HG02884 (cell line): ENCODE measurements around the gene TOX2.

Source experiments
- ATAC-seq: cut with Tn5 transposase; IDR thresholded peaks from one replicate; pipeline ENCODE4 v1.9.1; 2021; ENCODE audit warnings: mild to moderate bottlenecking, moderate library complexity; ENCODE audit not compliant: unreplicated experiment

The TOX2 gene

GRCh38 chr20:43974695-43975094, 60.0 kb downstream of the TOX2 start:
- no peak for ATAC-seq

GRCh38 chr20:43975096-43975768, 60.6 kb downstream of the TOX2 start:
- no peak for ATAC-seq

DNA sequence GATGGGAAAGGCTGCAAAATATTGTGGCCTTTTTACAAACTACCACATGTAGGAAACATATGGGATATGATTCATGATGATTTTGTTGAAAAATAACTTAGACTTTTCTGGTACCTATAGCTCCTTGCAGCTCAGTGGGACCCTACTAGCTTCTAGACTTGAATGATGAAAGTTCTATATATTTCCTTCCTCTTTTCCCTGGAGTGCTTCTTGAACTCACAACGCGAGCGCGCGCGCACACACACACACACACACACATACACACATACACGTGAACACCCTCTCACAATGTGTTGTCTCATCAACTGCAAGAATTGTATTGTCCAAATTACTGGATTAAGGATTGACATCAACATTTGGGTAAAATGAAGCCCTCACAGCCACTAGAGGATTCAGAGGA, 61.9 kb downstream of the TOX2 start:
- ATAC-seq = no peak

DNA sequence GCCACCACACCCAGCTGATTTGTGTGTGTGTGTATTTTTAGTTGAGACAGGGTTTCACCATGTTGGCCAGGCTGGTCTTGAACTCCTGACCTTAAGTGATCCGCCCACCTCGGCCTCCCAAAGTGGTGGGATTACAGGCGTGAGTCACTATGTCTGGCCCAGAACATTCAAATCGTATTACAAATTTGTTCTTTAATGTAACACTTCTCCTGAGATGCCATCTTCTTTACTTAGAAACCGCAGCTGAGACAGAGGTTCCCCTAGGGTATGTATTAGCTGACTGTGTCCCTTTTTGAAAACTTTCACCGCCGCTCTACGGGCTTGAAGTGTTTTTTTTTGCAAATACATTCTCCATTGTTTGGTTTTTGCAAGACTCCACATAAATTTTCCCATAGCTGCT, 62.6 kb downstream of the TOX2 start:
- no peak for ATAC-seq

DNA sequence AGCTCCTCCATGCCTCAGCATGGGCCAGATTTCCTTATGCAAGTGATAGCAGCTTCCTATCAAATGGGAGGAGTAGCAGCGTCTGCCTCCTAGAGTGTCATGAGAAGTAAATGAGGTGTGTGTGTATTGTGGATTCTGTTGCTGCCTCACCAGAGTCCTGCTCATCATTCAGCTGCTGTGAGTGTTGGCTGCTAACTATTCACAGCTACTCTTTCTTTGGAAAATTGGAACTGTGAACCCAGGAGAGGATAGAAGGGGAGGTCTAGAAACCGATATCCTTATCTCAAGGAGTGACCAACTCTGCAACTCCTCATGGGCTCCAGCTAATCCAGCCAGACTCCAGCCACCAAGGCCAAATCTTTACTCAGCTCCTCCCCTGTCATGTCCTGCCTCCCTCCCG, 63.3 kb downstream of the TOX2 start:
- ATAC-seq = no peak

DNA sequence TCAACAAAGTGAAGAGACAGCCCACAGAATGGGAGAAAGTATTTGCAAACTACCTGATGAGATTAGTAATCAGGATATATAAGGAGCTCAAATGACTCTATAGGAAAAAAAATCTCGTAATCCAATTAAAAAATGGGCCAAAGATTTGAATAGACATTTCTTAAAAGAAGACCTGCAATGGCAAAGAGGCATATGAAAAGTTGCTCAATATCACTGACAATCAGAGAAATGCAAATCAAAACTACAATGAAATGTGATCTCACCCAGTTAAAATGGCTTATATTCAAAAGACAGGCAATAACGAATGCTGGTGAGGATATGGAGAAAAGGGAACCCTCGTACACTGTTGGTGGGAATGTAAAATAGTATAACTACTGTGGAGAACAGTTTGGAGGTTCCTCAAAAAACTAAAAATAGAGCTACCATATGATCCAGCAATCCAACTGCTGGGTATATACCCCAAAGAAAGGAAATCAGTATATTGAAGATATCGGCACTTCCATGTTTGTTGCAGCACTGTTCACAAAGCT, 65.0 kb downstream of the TOX2 start:
- ATAC-seq = no peak

- ATAC-seq = no peak
Measured at GRCh38 chr20:43981540-43981939, 66.9 kb downstream of the TOX2 start.

DNA sequence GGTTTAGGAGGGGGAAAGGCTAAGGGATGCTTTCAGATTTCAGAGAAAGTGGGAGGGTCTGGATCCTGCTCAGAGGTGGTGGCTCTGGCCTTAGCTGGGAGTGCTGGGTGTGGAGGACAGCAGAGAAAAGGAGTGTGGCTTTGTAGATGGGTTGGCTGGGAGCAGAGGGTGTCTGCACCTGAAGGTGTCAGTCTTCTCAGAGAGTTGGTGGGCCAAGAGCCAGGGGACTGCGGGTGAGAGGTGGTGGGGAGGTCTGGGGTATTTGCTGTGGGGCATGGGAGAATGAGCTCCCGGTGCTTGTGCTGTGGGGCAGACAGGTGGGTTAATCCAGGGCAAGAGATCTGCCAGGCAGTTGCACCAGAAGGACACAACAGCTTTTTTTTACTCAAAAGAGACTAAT, 67.4 kb downstream of the TOX2 start:
- ATAC-seq = no peak

DNA sequence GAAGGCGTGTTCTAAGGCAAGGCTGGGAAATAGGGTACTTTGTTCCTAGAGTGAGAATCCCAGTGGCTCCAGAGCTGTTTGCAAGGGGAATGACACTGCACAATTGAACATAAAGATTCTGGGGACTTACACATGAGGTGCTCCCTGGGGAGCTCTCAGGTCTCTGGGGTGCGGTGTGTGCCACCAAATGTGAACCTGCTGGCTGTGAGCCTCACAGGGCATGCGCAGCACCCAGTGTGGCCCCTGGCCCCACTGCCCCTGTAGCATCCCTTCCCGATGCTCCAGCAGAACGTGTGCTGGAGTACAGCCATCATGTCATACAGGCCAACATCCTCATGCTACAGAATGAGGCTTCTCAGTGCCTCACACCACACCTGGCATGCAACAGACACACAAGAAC, 68.2 kb downstream of the TOX2 start:
- ATAC-seq = no peak

DNA sequence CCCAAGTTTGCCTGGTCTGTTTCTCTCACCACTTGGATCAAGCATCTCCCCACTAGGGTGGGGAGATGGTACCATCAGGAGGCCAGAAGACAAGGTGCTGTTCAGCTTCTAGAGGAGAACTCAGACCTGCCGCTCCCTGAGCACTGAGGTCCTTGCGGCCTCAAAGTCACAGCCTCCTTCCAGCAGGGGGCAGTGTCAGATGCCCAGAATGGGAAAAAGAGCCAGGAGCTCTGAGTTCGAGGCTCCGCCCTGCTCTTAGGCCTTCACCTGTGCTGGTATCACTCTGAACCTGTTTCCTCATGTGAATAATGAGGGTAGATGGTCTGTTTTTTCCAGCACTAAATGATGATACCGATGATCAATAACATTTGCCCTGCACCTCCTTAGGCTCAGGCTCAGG, 68.7 kb downstream of the TOX2 start:
- ATAC-seq = no peak

DNA sequence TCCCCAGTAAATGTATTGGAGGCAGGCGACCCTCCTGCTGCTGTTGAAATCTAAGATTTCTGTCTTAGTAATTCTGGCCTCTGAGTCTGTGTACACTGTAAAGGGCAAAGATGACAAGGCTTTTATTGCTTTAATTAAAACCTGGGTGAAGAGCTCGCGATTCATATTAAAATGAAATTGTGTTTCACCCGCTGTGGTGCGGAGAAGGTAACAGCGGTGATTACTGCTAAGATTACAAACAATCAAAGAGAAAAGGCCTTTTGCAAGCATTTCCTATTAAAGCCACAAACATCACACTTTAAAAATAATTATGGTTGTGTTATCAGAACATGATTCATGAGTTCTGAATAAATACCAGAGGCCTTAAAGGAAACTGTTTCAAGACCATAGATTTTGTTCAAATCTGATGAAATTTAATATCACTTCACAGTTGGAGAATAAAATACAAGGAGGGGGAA, 69.3 kb downstream of the TOX2 start:
- no peak for ATAC-seq

- no peak for ATAC-seq
Measured at GRCh38 chr20:43984587-43984986, 69.9 kb downstream of the TOX2 start.

GRCh38 chr20:43985121-43985520, 70.5 kb downstream of the TOX2 start:
- ATAC-seq = no peak

GRCh38 chr20:43985608-43986316, 71.1 kb downstream of the TOX2 start:
- no peak for ATAC-seq

DNA sequence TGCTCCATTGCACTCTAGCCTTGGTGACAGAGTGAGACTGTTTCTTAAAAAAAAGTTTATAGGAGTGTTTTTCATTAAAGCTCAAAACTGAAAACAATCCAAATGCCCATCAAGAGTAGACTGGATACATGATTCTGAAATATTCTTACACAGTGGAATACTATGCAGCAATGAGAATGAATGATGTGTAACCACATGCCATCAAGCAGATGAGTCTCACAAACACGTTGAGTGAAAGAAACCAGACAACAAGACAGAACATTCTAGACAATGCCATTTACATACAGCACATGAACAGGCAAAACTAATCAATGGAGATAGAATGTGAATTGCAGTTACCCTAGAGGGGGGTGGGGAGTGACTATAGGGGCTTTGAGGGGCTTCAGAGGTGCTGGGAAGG, 72.4 kb downstream of the TOX2 start:
- ATAC-seq = no peak

DNA sequence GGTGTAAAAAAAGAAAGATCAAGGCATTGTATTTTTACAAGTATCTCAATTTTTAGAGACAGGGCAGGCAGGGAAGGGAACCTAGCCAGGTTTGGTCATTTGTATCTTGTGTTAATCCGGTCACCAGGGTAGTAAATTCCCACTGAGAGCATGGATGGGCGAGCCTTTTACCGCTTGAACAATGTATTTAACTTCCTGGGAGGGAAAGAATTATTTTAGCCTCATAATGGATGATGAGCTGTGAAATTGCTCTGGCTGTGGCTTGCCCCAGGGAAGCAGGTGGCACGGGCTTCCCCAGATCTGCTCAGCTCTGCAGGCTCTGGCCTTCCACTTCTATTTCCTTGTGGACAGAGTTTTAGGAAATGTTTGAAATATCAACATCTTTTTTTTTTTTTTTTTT, 72.9 kb downstream of the TOX2 start:
- no peak for ATAC-seq

GRCh38 chr20:43988451-43988850, 73.8 kb downstream of the TOX2 start:
- no peak for ATAC-seq

DNA sequence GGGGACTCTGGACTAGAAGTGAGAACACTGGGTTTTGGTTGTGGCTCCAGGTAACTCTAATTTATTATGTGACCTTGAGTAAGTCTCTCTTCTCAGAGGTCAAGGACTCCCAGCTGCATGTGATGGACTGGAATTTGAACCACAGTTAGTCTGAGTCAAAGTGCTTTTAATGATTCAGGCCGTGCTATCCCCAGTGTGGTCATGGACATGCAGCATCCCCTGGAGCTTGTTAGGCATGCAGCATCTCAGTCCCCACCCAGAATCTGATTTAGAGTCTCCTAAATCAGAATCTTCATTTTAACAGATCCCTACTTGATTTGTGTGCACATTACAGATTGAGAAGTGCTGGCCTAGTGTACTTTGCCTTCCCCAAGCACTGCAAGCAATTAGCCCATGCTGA, 74.2 kb downstream of the TOX2 start:
- ATAC-seq = no peak

- no peak for ATAC-seq
Measured at GRCh38 chr20:43991261-43991660, 76.6 kb downstream of the TOX2 start.

- no peak for ATAC-seq
Measured at GRCh38 chr20:43991982-43992381, 77.3 kb downstream of the TOX2 start.

DNA sequence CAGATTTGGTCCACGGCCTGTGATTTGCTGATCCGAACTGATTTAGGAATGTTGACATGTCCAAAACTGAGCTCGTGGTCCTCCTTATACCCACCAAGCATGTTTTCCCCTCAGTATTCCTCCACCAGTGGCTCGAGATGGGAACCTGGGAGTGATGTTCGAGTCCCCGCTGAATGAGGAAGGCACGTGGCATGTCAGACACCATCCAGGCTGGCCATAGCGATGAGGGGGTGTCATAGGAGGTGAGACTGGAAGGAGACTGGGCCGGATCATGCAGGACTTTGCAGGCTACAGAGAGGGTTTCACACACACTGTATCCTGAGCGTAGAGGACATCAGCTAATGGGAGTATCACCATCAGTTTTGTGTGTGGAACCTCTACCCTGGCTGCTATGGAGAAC, 78.2 kb downstream of the TOX2 start:
- ATAC-seq = no peak

GRCh38 chr20:43993560-43993959, 78.9 kb downstream of the TOX2 start:
- ATAC-seq = no peak
